HepG2 (cell line): ENCODE data around the gene RBM12. TPM values are rescaled to one million over a fixed set of nuclear protein-coding genes. Genes with fewer than 3 reads are reported as not detected.

Experiments
- DPF2 ChIP-seq: sonication (generic); formaldehyde crosslinking; IDR thresholded peaks from 2 replicates; pipeline ENCODE4 v1.4.0; 2020; ENCODE audit warnings: mild to moderate bottlenecking, low read depth, missing genetic modification reagents, borderline replicate concordance
- GPBP1L1 ChIP-seq: sonication (generic); formaldehyde crosslinking; IDR thresholded peaks from 2 replicates; pipeline ENCODE4 v1.5.0; 2020; ENCODE audit warnings: mild to moderate bottlenecking, missing genetic modification reagents
- HES4 ChIP-seq: sonication (generic); formaldehyde crosslinking; IDR thresholded peaks from 2 replicates; pipeline ENCODE4 v1.9.0; 2021; ENCODE audit warnings: mild to moderate bottlenecking, missing genetic modification reagents, borderline replicate concordance
- KIAA2018 ChIP-seq: sonication (generic); formaldehyde crosslinking; IDR thresholded peaks from 2 replicates; pipeline ENCODE4 v1.5.0; 2020; ENCODE audit warnings: mild to moderate bottlenecking, missing genetic modification reagents, borderline replicate concordance
- MAFG ChIP-seq: sonication (generic); formaldehyde crosslinking; IDR thresholded peaks from 2 replicates; pipeline ENCODE4 v1.5.1; 2020; ENCODE audit warnings: mild to moderate bottlenecking, missing genetic modification reagents
- MXD3 ChIP-seq: IDR thresholded peaks from 2 replicates; pipeline ENCODE4 v1.6.1; 2016; ENCODE audit warnings: mild to moderate bottlenecking, missing biosample characterization, missing genetic modification reagents
- STAG1 ChIP-seq: sonication (generic); formaldehyde crosslinking; IDR thresholded peaks from 2 replicates; pipeline ENCODE4 v1.4.0; 2020; ENCODE audit warnings: missing genetic modification reagents
- TEAD3 ChIP-seq: optimal IDR thresholded peaks from 2 replicates; pipeline ENCODE3; 2016; ENCODE audit warnings: borderline replicate concordance
- U2AF2 ChIP-seq: fragments of 200-400 bp; formaldehyde crosslinking; IDR thresholded peaks from 2 replicates; pipeline ENCODE4 v1.6.1; 2017; ENCODE audit warnings: low read depth, mild to moderate bottlenecking, low read length
- XBP1 ChIP-seq: sonication (generic); formaldehyde crosslinking; IDR thresholded peaks from 2 replicates; pipeline ENCODE4 v1.5.0; 2020; ENCODE audit warnings: missing genetic modification reagents
- YY1 ChIP-seq: IDR thresholded peaks from 2 replicates; pipeline ENCODE4 v1.6.1; 2011; ENCODE audit warnings: low read length, low read depth, moderate library complexity, mild to moderate bottlenecking; ENCODE audit not compliant: insufficient read depth, insufficient replicate concordance
- ZBTB49 ChIP-seq: sonication (generic); formaldehyde crosslinking; IDR thresholded peaks from 2 replicates; pipeline ENCODE4 v1.4.0; 2020; ENCODE audit warnings: missing genetic modification reagents, borderline replicate concordance
- ZC3H13 ChIP-seq: sonication (generic); formaldehyde crosslinking; IDR thresholded peaks from 2 replicates; pipeline ENCODE4 v1.8.1; 2023; ENCODE audit warnings: mild to moderate bottlenecking, missing genetic modification reagents, moderate library complexity
- ZNF138 ChIP-seq: sonication (generic); formaldehyde crosslinking; IDR thresholded peaks from 2 replicates; pipeline ENCODE4 v1.5.0; 2020; ENCODE audit warnings: mild to moderate bottlenecking, low read depth, missing genetic modification reagents
- ZNF580 ChIP-seq: IDR thresholded peaks from 2 replicates; pipeline ENCODE4 v1.6.1; 2016; ENCODE audit warnings: low read depth, borderline replicate concordance
- polyA plus RNA-seq, 8 experiments: library from polyadenylated mRNA; depleted of rRNA in 3 of 8; stranded (reverse) in 7 of 8; unstranded in 1 of 8; fragments of >200 nt; fragmentation: Illumina TruSeq in 4 of 8; extraction: Trizol in 4 of 8; gene quantifications; 2 replicates each; pipeline versions ENCODE4 v1.2.1 to v1.2.3, GENCODE V29; 2011 to 2016; ENCODE audit warnings: low read depth in 4 of 8, missing spikeins in 1 of 8, mixed read lengths in 1 of 8; ENCODE audit not compliant: insufficient read depth in 1 of 8
- total RNA-seq, 5 experiments: library from RNA; depleted of rRNA; stranded (reverse); fragments of >200 nt; fragmentation: Illumina TruSeq; extraction: Trizol; gene quantifications; 2 replicates each; pipeline ENCODE4 v1.2.3, GENCODE V29; 2016; ENCODE audit warnings: low read depth in 1 of 5

RBM12 gene
- total and polyA plus RNA-seq, 2 of the 13 experiments (the other 11 are each of a cell fraction or from before 2014, with no cell fraction given), result 97.9 to 104 TPM

- peak; percentile 96; the same call in 1 of the 2 replicates for TF ChIP-seq KIAA2018 (CRISPR knock-in tag)
- TF ChIP-seq MAFG (CRISPR knock-in tag), result no peak
- peak; percentile 98 for TF ChIP-seq MXD3 (CRISPR knock-in tag)
- TF ChIP-seq GPBP1L1, result no peak
- TF ChIP-seq XBP1 (CRISPR knock-in tag), result peak; percentile 87
- no peak for TF ChIP-seq DPF2 (CRISPR knock-in tag)
- peak; percentile 87 for TF ChIP-seq YY1
- peak; percentile 98 for TF ChIP-seq ZNF138
- TF ChIP-seq ZC3H13 (CRISPR knock-in tag), result peak; percentile 99
- no peak for TF ChIP-seq U2AF2
- TF ChIP-seq ZNF580 (CRISPR knock-in tag), result peak; percentile 93; the same call in 1 of the 2 replicates
- peak; percentile 54 for TF ChIP-seq TEAD3 (CRISPR knock-in tag)
- TF ChIP-seq HES4 (CRISPR knock-in tag), result peak; percentile 79
- TF ChIP-seq ZBTB49 (CRISPR knock-in tag), result 0 out of 2 replicates have a peak, but pooled peaks have one; percentile 35
- peak; percentile 65 for TF ChIP-seq STAG1
These were observed 34.6 kb upstream of the RBM12 start, which contains the start of the genes NFS1 and ROMO1 (continued) for GRCh38 chr20:35699127-35699956.
